ENCODE results near the gene NBEAL1. TPM values are rescaled to one million over a fixed set of nuclear protein-coding genes. Genes with fewer than 3 reads are reported as not detected.
"Not testable (repeated sequence)": the region's sequence is repeated elsewhere in the genome, so short reads cannot be mapped to it uniquely, and the experiment has no call there.

The NBEAL1 gene
- total and polyA plus RNA-seq, 2 experiments from 2014 or later = 13.3 to 21.8 TPM

GRCh38 chr2:203253422-203254095, 238.9 kb downstream of the NBEAL1 start:
- peaks cover 41% of the 10 kb centered on the region for H3K36me3 Mint-ChIP-seq (ENCODE audit: low read depth)
- not testable (repeated sequence) for H4K20me1 ChIP-seq (replicated peaks; ENCODE audit: insufficient read depth)

GRCh38 chr2:203261326-203262159, 246.9 kb downstream of the NBEAL1 start:
- peak; percentile 71 for ATAC-seq
- Histone ChIP-seq H3K27ac (ENCODE audit: low read depth) (no peak overlapping the region), H3K9me2 (ENCODE audit: insufficient read depth) (no peaks in the 10 kb centered on the region)

More at GRCh38 chr2:203253422-203254095, 238.9 kb downstream of the NBEAL1 start:
- peaks cover 13% of the 10 kb centered on the region for H3K36me3 ChIP-seq (ENCODE audit: insufficient read depth)
- not testable (repeated sequence) for H3K4me1 Mint-ChIP-seq; H3K4me2 ChIP-seq; H3K4me3 Mint-ChIP-seq; H3K27me3 ChIP-seq (ENCODE audit: insufficient read depth); H3K9me3 Mint-ChIP-seq; H3F3A ChIP-seq (replicated peaks; ENCODE audit: low read depth); H3K4me3 ChIP-seq; H3K27me3 Mint-ChIP-seq (ENCODE audit: insufficient read depth, low read depth, poor library complexity); H3K79me2 ChIP-seq (replicated peaks; ENCODE audit: insufficient read depth); ATAC-seq; DNase-seq (ENCODE audit: low spot score); H3K27ac ChIP-seq (ENCODE audit: low read depth); H3K4me1 ChIP-seq (ENCODE audit: insufficient read depth); H2AFZ ChIP-seq; H3K9me2 ChIP-seq (ENCODE audit: insufficient read depth); H3K27ac Mint-ChIP-seq

More at GRCh38 chr2:203261326-203262159, 246.9 kb downstream of the NBEAL1 start:
- Mint-ChIP-seq H3K36me3 (ENCODE audit: low read depth) (peaks cover 21% of the 10 kb centered on the region; the same call in 2 of the 3 replicates), H3K9me3 (no peaks in the 10 kb centered on the region), H3K4me1 (peaks cover 11% of the 10 kb centered on the region; the same call in 2 of the 3 replicates), H3K27me3 (ENCODE audit: insufficient read depth, low read depth, poor library complexity) (peaks cover 6% of the 10 kb centered on the region), H3K27ac (no peak overlapping the region), H3K4me3 (no peak overlapping the region)
- Histone ChIP-seq H3F3A (replicated peaks; ENCODE audit: low read depth) (no peaks in the 10 kb centered on the region), H3K27me3 (ENCODE audit: insufficient read depth) (no peaks in the 10 kb centered on the region), H3K4me3 (no peak overlapping the region), H3K36me3 (ENCODE audit: insufficient read depth) (peaks cover 4% of the 10 kb centered on the region; the same call in 1 of the 2 replicates), H4K20me1 (replicated peaks; ENCODE audit: insufficient read depth) (no peaks in the 10 kb centered on the region), H3K4me2 (no peak overlapping the region), H2AFZ (no peak overlapping the region), H3K79me2 (replicated peaks; ENCODE audit: insufficient read depth) (0 out of 2 replicates have a peak, but pooled peaks cover 4% of the 10 kb centered on the region), H3K4me1 (ENCODE audit: insufficient read depth) (peaks cover 7% of the 10 kb centered on the region; the same call in 1 of the 2 replicates)
- TF ChIP-seq CTCF (conservative IDR thresholded peaks at IDR 0.05; ENCODE audit: low read depth in 2 of 2) (peak in 1 of 2 experiments; percentile 52; a peak in 2 of 4 replicates), ZNF331 (CRISPR knock-in tag; IDR thresholded peaks at IDR 0.05; ENCODE audit: low read depth) (no peak)
- DNase-seq (ENCODE audit: low spot score) = peak; percentile 38

Small RNAs within 50 kb of the gene (small RNA-seq; reads per million reads assigned to genes)
- gene AC010900.2 (ENCODE audit: low replicate concordance) (not detected), gene RF00408 (ENCODE audit: low replicate concordance) (not detected), gene RN7SL670P (ENCODE audit: low replicate concordance) (not detected)

Other genes with a start within 250 kb of the NBEAL1 start
- 5.6 and 7.2 TPM in 2 replicates for gene ICA1L, start 143.1 kb upstream of the NBEAL1 start, total RNA-seq (2014; rRNA removed; shearing (Covaris generic))
- gene ICA1L, start 143.1 kb upstream of the NBEAL1 start, polyA plus RNA-seq (2016; fragmentation: Nextera tagmentation; extraction: Ambion mirVana) = 1.6 and 2.2 TPM in 2 replicates
- gene WDR12, start 103.2 kb upstream of the NBEAL1 start, total RNA-seq (2014; rRNA removed; shearing (Covaris generic)) = 98.1 and 118 TPM in 2 replicates
- 233 and 240 TPM in 2 replicates for gene WDR12, start 103.2 kb upstream of the NBEAL1 start, polyA plus RNA-seq (2016; fragmentation: Nextera tagmentation; extraction: Ambion mirVana)
- gene CARF, start 102.6 kb upstream of the NBEAL1 start, total RNA-seq (2014; rRNA removed; shearing (Covaris generic)) = 1.6 and 3.3 TPM in 2 replicates
- 1.1 and 1.7 TPM in 2 replicates for gene CARF, start 102.6 kb upstream of the NBEAL1 start, polyA plus RNA-seq (2016; fragmentation: Nextera tagmentation; extraction: Ambion mirVana)
- gene CYP20A1, start 224.1 kb downstream of the NBEAL1 start, total RNA-seq (2014; rRNA removed; shearing (Covaris generic)) = 18.5 and 21.0 TPM in 2 replicates
- 12.2 and 17.0 TPM in 2 replicates for gene CYP20A1, start 224.1 kb downstream of the NBEAL1 start, polyA plus RNA-seq (2016; fragmentation: Nextera tagmentation; extraction: Ambion mirVana)

Measured in GM23338 (cell line).